OCI-LY7 (cell line): ENCODE results near the gene SPAAR. TPM values are rescaled to one million over a fixed set of nuclear protein-coding genes. Genes with fewer than 3 reads are reported as not detected.

ENCODE experiments used
- BruUV-seq: library from RNA; stranded (reverse); fragments of 400-500 nt; replicated peaks from 2 replicates; lab custom pipeline; 2021; lab: Mats Ljungman, UMichigan
- CTCF ChIA-PET: fragments of 300-600 bp; sonication (Branson Sonifier 250); formaldehyde crosslinking; loops from one replicate; lab custom pipeline; 2022; ENCODE audit warnings: antibody characterized with exemption; ENCODE audit not compliant: unreplicated experiment; lab: Charles Lee
- POLR2A ChIA-PET: fragments of 300-600 bp; sonication (Branson Sonifier 250); formaldehyde crosslinking; loops from one replicate; lab custom pipeline; 2022; ENCODE audit warnings: antibody characterized with exemption; lab: Charles Lee
- DNase-seq: peaks from one replicate; pipeline ENCODE4 v3.0.0-alpha.2; 2015; ENCODE audit warnings: low spot score
- H2AFZ ChIP-seq: fragments of 200-600 bp; sonication (generic), shearing (Covaris generic); 2 replicates; pipeline ENCODE4 v1.6.1; 2014; ENCODE audit warnings: mild to moderate bottlenecking, antibody characterized with exemption, low read length, moderate library complexity
- H3K27ac ChIP-seq: fragments of 200-600 bp; sonication (generic); 2 replicates; pipeline ENCODE4 v1.5.1; 2014; ENCODE audit warnings: mixed run types, low read depth, mild to moderate bottlenecking, moderate library complexity, low read length, inconsistent platforms; ENCODE audit not compliant: poor library complexity, severe bottlenecking
- H3K36me3 ChIP-seq: fragments of 200-600 bp; sonication (generic); 2 replicates; pipeline ENCODE4 v1.6.1; 2014; ENCODE audit warnings: mild to moderate bottlenecking, antibody characterized with exemption, low read length, moderate library complexity, mixed read lengths; ENCODE audit not compliant: insufficient read depth
- H3K4me1 ChIP-seq: fragments of 200-600 bp; sonication (generic); 2 replicates; pipeline ENCODE4 v1.5.1; 2014; ENCODE audit warnings: mild to moderate bottlenecking, low read length; ENCODE audit not compliant: insufficient read depth, poor library complexity, severe bottlenecking
- H3K4me2 ChIP-seq: fragments of 200-600 bp; sonication (generic); 2 replicates; pipeline ENCODE4 v1.6.1; 2014; ENCODE audit warnings: mild to moderate bottlenecking, low read length
- H3K4me3 ChIP-seq: fragments of 200-600 bp; sonication (generic); 2 replicates; pipeline ENCODE4 v1.5.1; 2014; ENCODE audit warnings: mild to moderate bottlenecking, low read depth, low read length; ENCODE audit not compliant: poor library complexity, severe bottlenecking
- H3K79me2 ChIP-seq: fragments of 200-600 bp; sonication (generic); 2 replicates; pipeline ENCODE4 v1.6.1; 2016; ENCODE audit warnings: low read depth, mild to moderate bottlenecking, low read length, moderate library complexity, mixed read lengths; ENCODE audit not compliant: insufficient read depth
- H3K9me2 ChIP-seq: fragments of 200-600 bp; sonication (generic); 2 replicates; pipeline ENCODE4 v1.6.1; 2016; ENCODE audit warnings: mild to moderate bottlenecking, low read length, mixed read lengths; ENCODE audit not compliant: insufficient read depth
- H3K9me3 ChIP-seq: fragments of 200-600 bp; sonication (generic); 2 replicates; pipeline ENCODE4 v1.6.1; 2014; ENCODE audit warnings: mild to moderate bottlenecking, mixed run types, low read length, mixed read lengths
- H4K20me1 ChIP-seq: fragments of 200-600 bp; sonication (generic); 2 replicates; pipeline ENCODE4 v1.6.1; 2014; ENCODE audit warnings: mild to moderate bottlenecking, antibody characterized with exemption, low read length, moderate library complexity, mixed read lengths; ENCODE audit not compliant: insufficient read depth
- EZH2phosphoT487 ChIP-seq: fragments of 200-600 bp; sonication (generic); IDR thresholded peaks from 2 replicates; pipeline ENCODE4 v1.6.1; 2018; ENCODE audit warnings: low read depth, borderline replicate concordance, mild to moderate bottlenecking, mixed run types, antibody characterized with exemption, low read length, moderate library complexity, mixed read lengths
- intact Hi-C: fragments of 100-400 bp; cut with micrococcal nuclease; formaldehyde crosslinking; loops from one replicate; pipeline ENCODE4 v1.10.0; 2022; ENCODE audit not compliant: unreplicated experiment
- total RNA-seq, 2 experiments: library from RNA; depleted of rRNA in 1 of 2; stranded (reverse); fragments of >200 nt in 1 of 2; shearing (Covaris generic) in 1 of 2; gene quantifications; 2 replicates each; pipeline ENCODE4 v1.2.3, GENCODE V29; 2014 to 2022
- TF ChIP-seq, protein P1 (sequence below): fragments of 200-600 bp; sonication (generic); conservative IDR thresholded peaks from 2 replicates; pipeline ENCODE4 v1.5.1; 2014; ENCODE audit warnings: mild to moderate bottlenecking, antibody characterized with exemption, low read length, moderate library complexity, mixed read lengths

SPAAR gene
- total RNA-seq, 2 experiments from 2014 or later = not detected

DNA sequence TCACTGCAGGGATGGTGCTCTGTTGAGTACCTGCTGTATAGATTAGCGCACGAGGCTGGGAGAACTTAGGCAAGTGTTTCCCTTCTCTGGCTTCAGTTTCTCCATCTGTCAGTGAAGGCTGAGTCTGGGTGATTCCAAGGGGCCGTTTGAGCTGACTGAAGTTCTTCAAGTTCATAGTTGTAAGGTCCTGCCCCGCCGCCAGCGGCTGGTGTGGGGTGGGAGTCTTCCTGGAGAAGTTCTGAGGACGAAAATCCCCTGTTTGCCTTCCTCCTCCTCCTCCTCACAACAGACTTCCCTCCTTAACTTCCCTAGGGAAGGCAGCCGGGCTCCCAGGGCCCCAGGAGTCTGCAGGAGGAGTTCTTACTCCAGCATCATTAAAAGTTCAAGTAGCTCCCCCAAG, 5.0 kb upstream of the SPAAR start:
- Histone ChIP-seq H3K9me2 (no peaks in the 10 kb centered on the region), H3K27ac (no peak overlapping the region), H3K36me3 (no peaks in the 10 kb centered on the region), H3K9me3 (no peaks in the 10 kb centered on the region), H2AFZ (no peak overlapping the region), H3K79me2 (no peaks in the 10 kb centered on the region), H4K20me1 (no peaks in the 10 kb centered on the region), H3K4me1 (peaks cover 9% of the 10 kb centered on the region), H3K4me2 (no peak overlapping the region), H3K4me3 (no peak overlapping the region)
- CTCF ChIA-PET = no interaction called here
- TF ChIP-seq, protein P1, sequence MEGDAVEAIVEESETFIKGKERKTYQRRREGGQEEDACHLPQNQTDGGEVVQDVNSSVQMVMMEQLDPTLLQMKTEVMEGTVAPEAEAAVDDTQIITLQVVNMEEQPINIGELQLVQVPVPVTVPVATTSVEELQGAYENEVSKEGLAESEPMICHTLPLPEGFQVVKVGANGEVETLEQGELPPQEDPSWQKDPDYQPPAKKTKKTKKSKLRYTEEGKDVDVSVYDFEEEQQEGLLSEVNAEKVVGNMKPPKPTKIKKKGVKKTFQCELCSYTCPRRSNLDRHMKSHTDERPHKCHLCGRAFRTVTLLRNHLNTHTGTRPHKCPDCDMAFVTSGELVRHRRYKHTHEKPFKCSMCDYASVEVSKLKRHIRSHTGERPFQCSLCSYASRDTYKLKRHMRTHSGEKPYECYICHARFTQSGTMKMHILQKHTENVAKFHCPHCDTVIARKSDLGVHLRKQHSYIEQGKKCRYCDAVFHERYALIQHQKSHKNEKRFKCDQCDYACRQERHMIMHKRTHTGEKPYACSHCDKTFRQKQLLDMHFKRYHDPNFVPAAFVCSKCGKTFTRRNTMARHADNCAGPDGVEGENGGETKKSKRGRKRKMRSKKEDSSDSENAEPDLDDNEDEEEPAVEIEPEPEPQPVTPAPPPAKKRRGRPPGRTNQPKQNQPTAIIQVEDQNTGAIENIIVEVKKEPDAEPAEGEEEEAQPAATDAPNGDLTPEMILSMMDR = no peak
- TF ChIP-seq EZH2phosphoT487 = no peak
- POLR2A ChIA-PET = no interaction called here
- intact Hi-C loops = no loop called here
- BruUV-seq = no TSS peak
- no peak for DNase-seq

DNA sequence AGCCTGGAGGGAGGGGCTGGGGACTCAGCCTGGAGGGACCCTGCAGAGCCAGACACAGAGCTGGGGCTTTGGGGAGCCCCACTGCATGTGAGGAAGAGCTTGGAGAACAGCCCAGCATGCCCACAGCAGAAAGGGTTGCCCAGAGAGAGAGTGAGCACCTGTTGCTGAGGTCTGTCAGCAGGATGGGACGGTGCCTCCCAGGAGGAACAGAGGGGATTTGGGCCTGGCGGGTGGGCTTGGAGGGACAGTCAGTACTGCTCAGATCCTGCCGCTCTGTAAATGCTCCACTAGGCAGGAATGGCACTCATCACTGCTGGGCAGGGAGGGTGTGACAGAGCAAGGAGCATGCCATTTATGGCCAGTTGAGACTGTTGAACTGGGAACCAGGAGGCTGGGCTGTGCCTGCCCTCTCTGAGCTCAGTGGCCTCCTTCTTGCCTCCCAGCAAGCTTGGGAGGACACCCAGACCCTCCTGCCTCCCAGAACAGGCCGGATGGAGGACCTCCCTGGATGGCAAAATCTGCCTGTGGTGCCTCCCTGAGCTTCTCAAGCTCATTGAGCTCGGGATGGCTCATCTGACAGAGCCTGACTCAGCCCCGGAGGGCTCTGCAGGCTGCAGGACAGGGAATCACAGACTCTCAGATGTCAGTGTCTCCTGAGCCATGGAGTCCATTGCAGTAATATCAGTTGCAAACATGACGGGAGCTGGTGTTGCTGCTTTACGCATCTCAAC, 4.1 kb upstream of the SPAAR start:
- Histone ChIP-seq H3K36me3 (no peaks in the 10 kb centered on the region), H4K20me1 (no peaks in the 10 kb centered on the region), H3K4me2 (no peak overlapping the region), H3K4me1 (peaks cover 4% of the 10 kb centered on the region), H3K9me2 (no peaks in the 10 kb centered on the region), H2AFZ (no peak overlapping the region), H3K27ac (no peak overlapping the region), H3K9me3 (no peaks in the 10 kb centered on the region), H3K79me2 (no peaks in the 10 kb centered on the region), H3K4me3 (no peak overlapping the region)
- intact Hi-C loops = no loop called here
- CTCF ChIA-PET = interaction anchor here (0.6 kb wide), 1 partner anchor 80 kb away, joined by 3 read pairs; no protein-coding TSS in a partner anchor
- POLR2A ChIA-PET = no interaction called here
- DNase-seq = no peak
- no peak for TF ChIP-seq EZH2phosphoT487
- TF ChIP-seq, protein P1 = no peak
- BruUV-seq = no TSS peak
